ENCODE measurements around the gene SLC4A7.
"Not testable (repeated sequence)": the region's sequence is repeated elsewhere in the genome, so short reads cannot be mapped to it uniquely, and the experiment has no call there.

The SLC4A7 gene

GRCh38 chr3:27484015-27484844, at the start of gene SLC4A7:
SLC4A7 (minus strand) TSS chr3:27484384; CDS start chr3:27484126, 258 bp downstream.
- DNase-seq (ENCODE audit: low read depth): peak; percentile 91

- DNase-seq (ENCODE audit: low read depth): no peak
These were observed 49.0 kb upstream of the SLC4A7 start for GRCh38 chr3:27533261-27533607.

- no peak for DNase-seq (ENCODE audit: low read depth)
These were observed 48.5 kb upstream of the SLC4A7 start for GRCh38 chr3:27532426-27533260.

GRCh38 chr3:27531193-27531751, 47.1 kb upstream of the SLC4A7 start:
- not testable (repeated sequence) for DNase-seq (ENCODE audit: low read depth)

- no peak for DNase-seq (ENCODE audit: low read depth)
These were observed 44.6 kb upstream of the SLC4A7 start for GRCh38 chr3:27528791-27529190.

- no peak for DNase-seq (ENCODE audit: low read depth)
These were observed 42.6 kb upstream of the SLC4A7 start for GRCh38 chr3:27526614-27527315.

- no peak for DNase-seq (ENCODE audit: low read depth)
These were observed 37.7 kb upstream of the SLC4A7 start for GRCh38 chr3:27521872-27522265.

- peak; percentile 98 for DNase-seq (ENCODE audit: low read depth)
These were observed 37.1 kb upstream of the SLC4A7 start for GRCh38 chr3:27521179-27521871.

DNA sequence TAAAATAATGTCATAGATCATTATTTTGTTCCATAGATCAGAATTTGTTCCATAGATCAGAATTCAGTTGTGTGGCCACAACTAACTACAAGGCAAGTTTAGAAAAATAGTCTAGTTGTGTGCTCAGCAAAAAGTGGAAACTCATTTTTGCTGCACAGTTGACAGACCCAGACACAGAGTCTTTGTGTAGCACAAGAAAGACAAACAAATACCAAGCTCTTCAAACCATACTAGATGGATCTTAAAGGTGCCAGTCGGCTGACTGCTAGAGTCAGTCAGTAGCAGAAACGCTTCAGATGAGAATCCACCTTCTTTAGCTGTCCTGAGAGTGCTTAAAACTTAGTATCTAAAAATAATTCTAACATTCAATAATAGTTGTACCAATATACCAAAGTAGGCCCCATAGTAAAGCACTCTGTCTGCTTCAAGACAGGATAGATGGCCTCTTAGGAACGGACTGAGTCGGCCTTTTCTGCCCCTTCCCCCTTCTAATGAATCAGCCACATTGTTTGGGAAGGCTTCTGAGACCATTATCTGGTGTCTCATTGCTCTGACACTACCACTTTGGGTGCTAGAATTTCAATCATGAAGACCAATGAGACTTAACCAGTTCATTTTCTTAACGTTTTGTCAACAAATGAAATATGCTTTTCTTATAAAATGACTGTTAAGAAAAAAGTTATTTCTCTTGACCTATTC, 27.7 kb upstream of the SLC4A7 start:
- no peak for DNase-seq (ENCODE audit: low read depth)

GRCh38 chr3:27509376-27509775, 25.2 kb upstream of the SLC4A7 start:
- DNase-seq (ENCODE audit: low read depth): no peak

DNA sequence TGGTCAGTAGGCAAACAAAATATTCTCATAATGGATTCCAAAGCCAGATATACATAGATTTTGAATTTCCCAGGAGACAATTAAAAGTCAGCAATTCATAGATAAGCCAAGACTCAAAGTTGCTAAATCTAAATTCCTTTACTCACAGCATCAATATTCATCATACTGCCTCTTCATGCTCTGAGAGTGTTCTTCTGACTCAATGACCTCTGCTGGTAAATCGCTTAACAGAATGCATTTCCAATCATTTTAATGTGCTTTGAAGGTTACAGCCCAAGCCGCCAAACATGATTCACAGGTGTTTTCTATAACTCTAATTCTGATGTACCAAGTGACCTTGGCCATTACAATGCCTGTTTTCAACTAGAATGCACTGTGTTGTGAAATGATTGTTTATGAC, 24.2 kb upstream of the SLC4A7 start:
- DNase-seq (ENCODE audit: low read depth): no peak

DNA sequence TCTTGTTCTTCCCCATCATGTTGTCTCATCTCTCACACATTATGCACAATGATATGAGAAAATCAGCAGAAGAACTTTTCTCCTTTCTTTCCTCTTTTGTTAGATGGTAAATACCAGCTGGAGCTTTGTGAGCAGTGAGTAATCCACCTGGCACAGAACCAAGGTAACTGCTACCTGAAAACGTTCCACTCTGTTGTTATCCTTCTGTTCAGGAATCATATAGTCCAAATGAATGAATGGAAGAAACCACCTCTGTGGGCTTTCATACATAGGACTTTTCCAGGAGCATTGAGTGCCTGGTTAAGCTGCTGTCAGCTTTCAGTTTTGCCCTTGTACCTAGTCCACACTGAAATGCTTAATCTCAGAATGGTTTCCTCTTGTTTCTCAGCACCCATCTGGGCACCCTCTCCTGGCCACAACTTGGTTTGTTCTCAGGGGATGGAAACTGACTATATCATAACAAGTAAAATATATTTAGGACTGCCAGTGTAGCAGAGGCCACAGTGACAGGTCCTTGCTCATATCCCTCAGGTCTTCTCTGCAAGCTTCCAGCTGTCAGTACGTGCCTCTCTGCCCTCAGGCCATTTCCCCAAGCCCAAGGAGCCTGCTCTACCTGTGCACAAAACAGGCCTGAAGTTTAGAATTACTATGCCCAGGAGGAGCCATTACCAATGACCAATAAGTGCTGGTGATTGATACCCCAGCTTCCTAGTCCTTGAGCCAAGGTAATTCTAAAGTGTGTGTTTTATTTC, 23.5 kb upstream of the SLC4A7 start:
- DNase-seq (ENCODE audit: low read depth): no peak

- no peak for DNase-seq (ENCODE audit: low read depth)
These were observed 22.9 kb upstream of the SLC4A7 start for GRCh38 chr3:27507111-27507510.

- DNase-seq (ENCODE audit: low read depth): no peak
These were observed 20.6 kb upstream of the SLC4A7 start for GRCh38 chr3:27504749-27505148.

DNA sequence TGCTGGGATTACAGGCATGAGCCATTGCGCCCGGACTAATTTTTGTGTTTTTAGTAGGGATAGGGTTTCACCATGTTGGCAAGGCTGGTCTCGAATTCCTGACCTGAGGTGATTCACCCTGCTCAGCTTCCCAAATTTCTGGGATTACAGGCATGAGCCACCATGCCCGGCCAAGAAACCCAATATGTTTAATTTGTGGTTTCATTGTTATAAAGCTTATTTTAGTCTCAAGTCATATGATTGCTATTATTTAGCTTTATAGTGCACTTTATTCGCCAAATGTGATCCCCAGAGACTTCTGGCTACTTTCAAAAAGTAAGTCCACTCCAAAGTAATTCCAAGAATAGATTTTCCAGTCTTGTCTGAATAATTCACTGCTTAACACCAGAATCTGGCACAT, 19.3 kb upstream of the SLC4A7 start:
- DNase-seq (ENCODE audit: low read depth): peak; percentile 98

DNA sequence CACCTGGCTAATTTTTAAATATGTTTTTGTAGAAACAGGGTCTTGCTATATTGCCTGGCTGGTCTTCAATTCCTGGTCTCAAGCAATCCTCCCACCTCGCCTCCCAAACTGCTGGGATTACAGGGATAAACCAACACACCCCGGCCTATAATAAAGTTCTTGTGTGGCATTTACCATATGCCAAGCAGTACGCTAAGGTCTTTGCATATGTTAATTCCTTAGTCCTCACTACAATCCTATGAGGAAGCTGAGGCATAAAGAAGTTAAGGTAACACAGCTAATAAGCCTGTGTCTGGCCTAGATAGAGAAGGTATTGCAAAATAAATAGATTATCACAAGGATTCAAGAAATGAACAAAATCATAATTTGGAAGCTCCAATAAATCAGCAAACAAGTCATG, 17.6 kb upstream of the SLC4A7 start:
- no peak for DNase-seq (ENCODE audit: low read depth)

- DNase-seq (ENCODE audit: low read depth): no peak
These were observed 16.8 kb upstream of the SLC4A7 start for GRCh38 chr3:27500986-27501385.

GRCh38 chr3:27500035-27500434, 15.9 kb upstream of the SLC4A7 start:
- no peak for DNase-seq (ENCODE audit: low read depth)

- no peak for DNase-seq (ENCODE audit: low read depth)
These were observed 10.6 kb upstream of the SLC4A7 start for GRCh38 chr3:27494784-27495183.

- DNase-seq (ENCODE audit: low read depth): no peak
These were observed 4.6 kb upstream of the SLC4A7 start for GRCh38 chr3:27488821-27489220.

Measured in stromal cell of bone marrow (primary cell).